ENCODE measurements around the gene CFAP57.

GRCh38 chr1:43246466-43247213 lies 74.5 kb downstream of the CFAP57 start:
- TF ChIP-seq, protein P1, sequence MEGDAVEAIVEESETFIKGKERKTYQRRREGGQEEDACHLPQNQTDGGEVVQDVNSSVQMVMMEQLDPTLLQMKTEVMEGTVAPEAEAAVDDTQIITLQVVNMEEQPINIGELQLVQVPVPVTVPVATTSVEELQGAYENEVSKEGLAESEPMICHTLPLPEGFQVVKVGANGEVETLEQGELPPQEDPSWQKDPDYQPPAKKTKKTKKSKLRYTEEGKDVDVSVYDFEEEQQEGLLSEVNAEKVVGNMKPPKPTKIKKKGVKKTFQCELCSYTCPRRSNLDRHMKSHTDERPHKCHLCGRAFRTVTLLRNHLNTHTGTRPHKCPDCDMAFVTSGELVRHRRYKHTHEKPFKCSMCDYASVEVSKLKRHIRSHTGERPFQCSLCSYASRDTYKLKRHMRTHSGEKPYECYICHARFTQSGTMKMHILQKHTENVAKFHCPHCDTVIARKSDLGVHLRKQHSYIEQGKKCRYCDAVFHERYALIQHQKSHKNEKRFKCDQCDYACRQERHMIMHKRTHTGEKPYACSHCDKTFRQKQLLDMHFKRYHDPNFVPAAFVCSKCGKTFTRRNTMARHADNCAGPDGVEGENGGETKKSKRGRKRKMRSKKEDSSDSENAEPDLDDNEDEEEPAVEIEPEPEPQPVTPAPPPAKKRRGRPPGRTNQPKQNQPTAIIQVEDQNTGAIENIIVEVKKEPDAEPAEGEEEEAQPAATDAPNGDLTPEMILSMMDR (IDR thresholded peaks at IDR 0.05): no peak
- TF ChIP-seq POLR2A (IDR thresholded peaks at IDR 0.05): no peak
- no peak for TF ChIP-seq EP300 (IDR thresholded peaks at IDR 0.05)
- TF ChIP-seq POLR2AphosphoS5 (IDR thresholded peaks at IDR 0.05): no peak

Measured in suprapubic skin (tissue), 4 donors.